PC-3 (cell line): Measurements from ENCODE around the gene BOLA3. TPM values are rescaled to one million over a fixed set of nuclear protein-coding genes. Genes with fewer than 3 reads are reported as not detected.
A peak's percentile ranks its signal among the peaks of the same experiment; 100 is the strongest.

Source experiments
- ATAC-seq: fragments of 200-7000 bp; cut with Tn5 transposase; 2 replicates; pipeline ENCODE4 v1.9.1; 2020; ENCODE audit warnings: mild to moderate bottlenecking, moderate library complexity
- BruUV-seq: library from RNA; stranded (reverse); fragments of 400-500 nt; replicated peaks from 2 replicates; lab custom pipeline; 2021; lab: Mats Ljungman, UMichigan
- CTCF ChIA-PET: fragments of 300-600 bp; sonication (Branson Sonifier 250); formaldehyde crosslinking; loops from one replicate; lab custom pipeline; 2022; ENCODE audit warnings: antibody characterized with exemption; lab: Charles Lee
- POLR2A ChIA-PET: fragments of 300-600 bp; sonication (Branson Sonifier 250); formaldehyde crosslinking; loops from one replicate; lab custom pipeline; 2022; ENCODE audit warnings: antibody characterized with exemption; ENCODE audit not compliant: unreplicated experiment; lab: Charles Lee
- DNase-seq: peaks from one replicate; pipeline ENCODE4 v3.0.0-alpha.2; 2015
- H2AFZ ChIP-seq: fragments of 300-600 bp; sonication (generic); 2 replicates; pipeline ENCODE4 v1.6.0; 2016; ENCODE audit warnings: antibody characterized with exemption, low read length
- H3F3A ChIP-seq: fragments of 300-600 bp; sonication (generic); one replicate; pipeline ENCODE4 v1.6.0; 2017; ENCODE audit warnings: antibody characterized with exemption, low read length, control low read depth, mild to moderate bottlenecking; ENCODE audit not compliant: unreplicated experiment
- H3K27ac ChIP-seq: fragments of 300-600 bp; sonication (generic); 2 replicates; pipeline ENCODE4 v1.5.1; 2016; ENCODE audit warnings: mild to moderate bottlenecking, low read length
- H3K27me3 ChIP-seq: fragments of 300-600 bp; sonication (generic); 2 replicates; pipeline ENCODE4 v1.6.1; 2016; ENCODE audit warnings: low read length, mixed read lengths
- H3K36me3 ChIP-seq: fragments of 300-600 bp; sonication (generic); 2 replicates; pipeline ENCODE4 v1.6.1; 2016; ENCODE audit warnings: low read depth, mixed run types, low read length, mixed read lengths
- H3K4me1 ChIP-seq: fragments of 300-600 bp; sonication (generic); 2 replicates; pipeline ENCODE4 v1.5.1; 2016; ENCODE audit warnings: low read length; ENCODE audit not compliant: insufficient read depth
- H3K4me2 ChIP-seq: fragments of 300-600 bp; sonication (generic); 2 replicates; pipeline ENCODE4 v1.6.0; 2016; ENCODE audit warnings: low read length
- H3K4me3 ChIP-seq: fragments of 300-600 bp; sonication (generic); 2 replicates; pipeline ENCODE4 v1.5.1; 2016; ENCODE audit warnings: mild to moderate bottlenecking, low read length, mixed read lengths
- H3K79me2 ChIP-seq: fragments of 300-600 bp; sonication (generic); 2 replicates; pipeline ENCODE4 v1.6.1; 2017; ENCODE audit warnings: low read length, mixed read lengths
- H3K9ac ChIP-seq: fragments of 300-600 bp; sonication (generic); 2 replicates; pipeline ENCODE4 v1.6.0; 2016; ENCODE audit warnings: mild to moderate bottlenecking, low read length
- H3K9me2 ChIP-seq: fragments of 300-600 bp; sonication (generic); replicated peaks from 2 replicates; pipeline ENCODE4 v1.6.1; 2016; ENCODE audit warnings: mixed run types, low read length, mixed read lengths
- H3K9me3 ChIP-seq: fragments of 300-600 bp; sonication (generic); 2 replicates; pipeline ENCODE4 v1.6.1; 2016; ENCODE audit warnings: low read length, mixed read lengths
- H4K20me1 ChIP-seq: fragments of 300-600 bp; sonication (generic); 2 replicates; pipeline ENCODE4 v1.6.1; 2016; ENCODE audit warnings: low read length, mixed read lengths
- EZH2 ChIP-seq: fragments of 300-600 bp; sonication (generic); IDR thresholded peaks from one replicate; pipeline ENCODE4 v1.6.1; 2017; ENCODE audit warnings: antibody characterized with exemption, mild to moderate bottlenecking, low read length; ENCODE audit not compliant: unreplicated experiment
- EZH2phosphoT487 ChIP-seq: fragments of 300-600 bp; sonication (generic); IDR thresholded peaks from 2 replicates; pipeline ENCODE4 v1.6.1; 2018; ENCODE audit warnings: mild to moderate bottlenecking, antibody characterized with exemption, low read length, borderline replicate concordance
- intact Hi-C: fragments of 100-400 bp; cut with micrococcal nuclease; formaldehyde crosslinking; loops from 2 replicates; pipeline ENCODE4 v1.9.0; 2023
- total RNA-seq: library from RNA; depleted of rRNA; stranded (reverse); fragments of >200 nt; gene quantifications from 2 replicates; pipeline ENCODE4 v1.2.3, GENCODE V29; 2014
- TF ChIP-seq, protein P1 (sequence below): fragments of 300-600 bp; sonication (generic); conservative IDR thresholded peaks from 2 replicates; pipeline ENCODE4 v1.5.1; 2017; ENCODE audit warnings: antibody characterized with exemption, low read depth, mild to moderate bottlenecking, low read length

The BOLA3 gene
- total RNA-seq, 1 experiment from 2014 or later: 104 TPM

DNA sequence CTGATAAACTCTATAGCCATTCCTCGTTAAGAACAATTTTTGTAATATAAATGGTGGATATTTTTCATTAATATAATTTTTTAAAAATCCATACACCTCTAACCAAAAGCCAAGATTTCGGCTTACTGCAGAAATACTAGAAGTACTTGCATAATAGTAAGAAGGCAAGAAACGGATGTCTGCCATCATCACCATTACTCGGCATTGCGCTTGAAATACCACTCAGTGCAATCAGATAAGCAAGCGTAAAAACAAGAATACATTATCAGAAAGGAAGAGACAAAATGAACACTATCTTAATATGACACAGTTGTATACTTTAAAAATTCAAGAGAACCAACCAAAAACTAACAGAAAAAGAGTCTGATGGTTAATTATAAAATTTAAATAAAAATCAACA is 15.2 kb upstream of the BOLA3 start:
- H3K4me3 ChIP-seq: no peak overlapping the region
- H3K9me3 ChIP-seq: no peaks in the 10 kb centered on the region
- ATAC-seq (no peak), DNase-seq (no peak)
- BruUV-seq: no TSS peak
- no peak overlapping the region for H3K4me2 ChIP-seq
- H3K9ac ChIP-seq: no peak overlapping the region
- POLR2A ChIA-PET: no interaction called here
- CTCF ChIA-PET: no interaction called here
- H4K20me1 ChIP-seq: no peaks in the 10 kb centered on the region
- peaks cover 72% of the 10 kb centered on the region for H3K36me3 ChIP-seq
- H3F3A ChIP-seq: no peaks in the 10 kb centered on the region
- intact Hi-C loops: no loop called here
- H3K79me2 ChIP-seq: 0 out of 2 replicates have a peak, but pooled peaks cover 3% of the 10 kb centered on the region
- H3K4me1 ChIP-seq: no peaks in the 10 kb centered on the region
- no peaks in the 10 kb centered on the region for H3K27me3 ChIP-seq
- TF ChIP-seq EZH2phosphoT487 (no peak), EZH2 (no peak)
- TF ChIP-seq, protein P1, sequence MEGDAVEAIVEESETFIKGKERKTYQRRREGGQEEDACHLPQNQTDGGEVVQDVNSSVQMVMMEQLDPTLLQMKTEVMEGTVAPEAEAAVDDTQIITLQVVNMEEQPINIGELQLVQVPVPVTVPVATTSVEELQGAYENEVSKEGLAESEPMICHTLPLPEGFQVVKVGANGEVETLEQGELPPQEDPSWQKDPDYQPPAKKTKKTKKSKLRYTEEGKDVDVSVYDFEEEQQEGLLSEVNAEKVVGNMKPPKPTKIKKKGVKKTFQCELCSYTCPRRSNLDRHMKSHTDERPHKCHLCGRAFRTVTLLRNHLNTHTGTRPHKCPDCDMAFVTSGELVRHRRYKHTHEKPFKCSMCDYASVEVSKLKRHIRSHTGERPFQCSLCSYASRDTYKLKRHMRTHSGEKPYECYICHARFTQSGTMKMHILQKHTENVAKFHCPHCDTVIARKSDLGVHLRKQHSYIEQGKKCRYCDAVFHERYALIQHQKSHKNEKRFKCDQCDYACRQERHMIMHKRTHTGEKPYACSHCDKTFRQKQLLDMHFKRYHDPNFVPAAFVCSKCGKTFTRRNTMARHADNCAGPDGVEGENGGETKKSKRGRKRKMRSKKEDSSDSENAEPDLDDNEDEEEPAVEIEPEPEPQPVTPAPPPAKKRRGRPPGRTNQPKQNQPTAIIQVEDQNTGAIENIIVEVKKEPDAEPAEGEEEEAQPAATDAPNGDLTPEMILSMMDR: no peak
- no peak overlapping the region for H3K27ac ChIP-seq
- H2AFZ ChIP-seq: no peak overlapping the region
- H3K9me2 ChIP-seq: no peaks in the 10 kb centered on the region

DNA sequence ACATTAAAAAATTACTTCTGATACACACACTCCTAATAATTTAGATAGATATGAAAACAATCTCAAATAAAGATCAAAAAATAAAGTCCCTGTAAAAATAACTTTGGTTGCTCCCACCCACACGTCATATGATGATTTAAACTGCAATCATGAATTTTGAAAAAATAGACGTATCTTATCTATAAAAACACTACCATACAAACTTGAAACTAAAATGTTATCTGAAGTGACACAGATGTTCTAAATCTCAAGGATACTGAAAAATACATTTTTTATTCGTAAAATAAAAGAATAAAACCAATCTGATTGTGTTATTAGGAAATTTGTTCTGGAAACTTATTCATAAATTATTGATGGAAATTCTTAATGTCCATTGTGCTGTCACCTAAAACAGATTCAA is 8.1 kb upstream of the BOLA3 start:
- peaks cover 40% of the 10 kb centered on the region for H3K36me3 ChIP-seq
- H3K79me2 ChIP-seq: no peaks in the 10 kb centered on the region
- TF ChIP-seq EZH2 (no peak), EZH2phosphoT487 (no peak)
- TF ChIP-seq, protein P1: no peak
- ChIA-PET CTCF (no interaction called here), POLR2A (interaction anchor here (0.8 kb wide), 1 partner anchor 272 kb away, joined by 8 read pairs; no protein-coding TSS in a partner anchor)
- H3K4me1 ChIP-seq: no peaks in the 10 kb centered on the region
- H3K9me2 ChIP-seq: no peaks in the 10 kb centered on the region
- no peak overlapping the region for H3K4me3 ChIP-seq
- H3K4me2 ChIP-seq: no peak overlapping the region
- BruUV-seq: no TSS peak
- intact Hi-C loops: no loop called here
- no peaks in the 10 kb centered on the region for H3K27me3 ChIP-seq
- H3K27ac ChIP-seq: no peak overlapping the region
- H3F3A ChIP-seq: peaks cover 5% of the 10 kb centered on the region
- H3K9me3 ChIP-seq: no peaks in the 10 kb centered on the region
- no peak overlapping the region for H3K9ac ChIP-seq
- no peak overlapping the region for H2AFZ ChIP-seq
- no peak for DNase-seq
- no peaks in the 10 kb centered on the region for H4K20me1 ChIP-seq
- no peak for ATAC-seq

DNA sequence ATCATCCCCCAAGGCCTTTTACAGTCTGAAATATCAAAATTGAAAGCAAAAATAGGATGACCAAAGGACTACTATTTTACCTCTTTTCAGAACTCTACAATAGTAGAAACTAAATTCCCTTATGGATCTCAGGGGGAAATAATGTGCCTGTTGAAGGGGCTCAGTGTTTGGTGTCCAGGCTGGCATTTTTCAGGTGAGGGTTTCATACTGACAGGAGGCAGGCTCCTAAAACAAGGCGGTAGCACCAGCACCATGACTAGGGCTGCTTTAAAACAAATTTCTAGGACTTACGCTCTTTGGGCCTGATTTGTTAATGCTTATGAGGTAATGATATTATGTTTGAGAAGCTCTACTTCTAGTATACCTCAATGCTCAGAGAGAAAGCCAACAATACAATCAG is 5.2 kb upstream of the BOLA3 start:
- H3K27ac ChIP-seq: no peak overlapping the region
- H3F3A ChIP-seq: peaks cover 6% of the 10 kb centered on the region
- peaks cover 27% of the 10 kb centered on the region for H3K36me3 ChIP-seq
- H2AFZ ChIP-seq: no peak overlapping the region
- no peaks in the 10 kb centered on the region for H3K27me3 ChIP-seq
- no peak overlapping the region for H3K4me2 ChIP-seq
- TF ChIP-seq EZH2 (no peak), EZH2phosphoT487 (no peak)
- TF ChIP-seq, protein P1: no peak
- CTCF ChIA-PET: no interaction called here
- no peaks in the 10 kb centered on the region for H3K79me2 ChIP-seq
- no peaks in the 10 kb centered on the region for H3K9me3 ChIP-seq
- intact Hi-C loops: no loop called here
- no peak overlapping the region for H3K9ac ChIP-seq
- POLR2A ChIA-PET: no interaction called here
- ATAC-seq (no peak), DNase-seq (no peak)
- H3K4me3 ChIP-seq: no peak overlapping the region
- TSS peak; percentile 3 for BruUV-seq
- H3K9me2 ChIP-seq: no peaks in the 10 kb centered on the region
- no peaks in the 10 kb centered on the region for H4K20me1 ChIP-seq
- 0 out of 2 replicates have a peak, but pooled peaks cover 4% of the 10 kb centered on the region for H3K4me1 ChIP-seq
